Osteocyte (in vitro differentiated cells): Measurements from ENCODE around the gene IL31. TPM values are rescaled to one million over a fixed set of nuclear protein-coding genes. Genes with fewer than 3 reads are reported as not detected.

Source experiments
- DNase-seq: peaks from one replicate; pipeline ENCODE4 v3.0.0; 2021; ENCODE audit warnings: mixed read lengths; ENCODE audit not compliant: unreplicated experiment; ENCODE audit errors: extremely low spot score
- H3K27ac Mint-ChIP-seq: one replicate; pipeline ENCODE4 v1.8.0; 2021; ENCODE audit warnings: mild to moderate bottlenecking, mixed read lengths; ENCODE audit not compliant: unreplicated experiment
- H3K27me3 Mint-ChIP-seq: one replicate; pipeline ENCODE4 v1.8.0; 2021; ENCODE audit warnings: mixed read lengths; ENCODE audit not compliant: unreplicated experiment
- H3K36me3 Mint-ChIP-seq: one replicate; pipeline ENCODE4 v1.8.0; 2021; ENCODE audit warnings: mixed read lengths; ENCODE audit not compliant: unreplicated experiment
- H3K4me1 Mint-ChIP-seq: one replicate; pipeline ENCODE4 v1.8.0; 2021; ENCODE audit warnings: mixed read lengths; ENCODE audit not compliant: unreplicated experiment
- H3K4me3 Mint-ChIP-seq: one replicate; pipeline ENCODE4 v1.8.0; 2021; ENCODE audit warnings: mild to moderate bottlenecking, moderate library complexity, mixed read lengths; ENCODE audit not compliant: unreplicated experiment
- H3K9me3 Mint-ChIP-seq: one replicate; pipeline ENCODE4 v1.8.0; 2021; ENCODE audit warnings: mixed read lengths; ENCODE audit not compliant: unreplicated experiment
- CTCF ChIP-seq: fragments of 200-600 bp; sonication (generic); IDR thresholded peaks from 2 replicates; pipeline ENCODE4 v1.5.0; 2021; ENCODE audit warnings: antibody characterized with exemption, mild to moderate bottlenecking, moderate library complexity
- total RNA-seq: library from RNA; stranded (reverse); gene quantifications from 2 replicates; pipeline ENCODE4 v1.2.1, GENCODE V29; 2021

Gene IL31
- total RNA-seq, 1 donor from 2014 or later: not detected

DNA sequence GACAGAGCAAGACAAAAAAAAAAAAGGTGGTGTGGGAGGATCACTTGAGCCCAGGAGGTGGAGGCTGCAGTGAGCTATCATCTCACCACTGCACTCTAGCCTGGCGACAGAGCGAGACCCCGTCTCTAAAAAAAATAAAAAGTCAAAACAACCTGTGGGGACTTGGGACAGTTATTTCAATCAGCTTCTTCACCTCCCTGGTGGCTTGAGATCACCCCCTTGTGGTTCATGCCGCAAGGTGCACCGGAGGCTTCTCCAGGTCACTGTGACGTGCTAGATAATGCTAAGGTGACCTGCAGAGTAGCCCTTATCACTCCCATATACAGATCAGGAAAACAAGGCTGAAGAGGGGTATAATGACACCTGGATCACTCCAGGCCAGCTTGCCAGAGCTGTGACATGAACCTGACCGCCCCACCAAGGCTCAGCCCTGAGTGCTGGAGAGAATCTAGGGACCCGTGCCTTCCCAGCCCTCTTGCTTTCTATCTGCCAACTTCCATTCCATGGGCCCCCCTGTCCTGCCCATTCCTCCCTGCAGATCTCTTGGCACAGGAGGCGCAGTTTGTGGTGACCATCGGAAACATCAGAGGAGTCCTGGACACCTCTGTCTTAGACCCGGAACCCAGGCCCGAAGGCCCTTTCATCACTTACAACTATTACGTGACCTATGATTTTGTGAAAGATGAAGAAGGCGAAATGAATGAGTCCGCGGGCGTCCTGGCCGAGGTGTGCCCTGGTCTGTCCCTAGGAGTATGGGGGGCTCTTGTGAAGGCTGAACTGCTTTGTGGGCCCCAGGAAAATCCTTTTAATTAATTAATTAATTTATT lies 17.0 kb upstream of the IL31 start:
- Mint-ChIP-seq H3K4me1 (no peaks in the 10 kb centered on the region), H3K4me3 (no peak overlapping the region), H3K36me3 (no peaks in the 10 kb centered on the region), H3K27me3 (peaks cover 12% of the 10 kb centered on the region), H3K27ac (no peak overlapping the region), H3K9me3 (peaks cover 5% of the 10 kb centered on the region)
- DNase-seq: no peak
- peak; percentile 74 for TF ChIP-seq CTCF

DNA sequence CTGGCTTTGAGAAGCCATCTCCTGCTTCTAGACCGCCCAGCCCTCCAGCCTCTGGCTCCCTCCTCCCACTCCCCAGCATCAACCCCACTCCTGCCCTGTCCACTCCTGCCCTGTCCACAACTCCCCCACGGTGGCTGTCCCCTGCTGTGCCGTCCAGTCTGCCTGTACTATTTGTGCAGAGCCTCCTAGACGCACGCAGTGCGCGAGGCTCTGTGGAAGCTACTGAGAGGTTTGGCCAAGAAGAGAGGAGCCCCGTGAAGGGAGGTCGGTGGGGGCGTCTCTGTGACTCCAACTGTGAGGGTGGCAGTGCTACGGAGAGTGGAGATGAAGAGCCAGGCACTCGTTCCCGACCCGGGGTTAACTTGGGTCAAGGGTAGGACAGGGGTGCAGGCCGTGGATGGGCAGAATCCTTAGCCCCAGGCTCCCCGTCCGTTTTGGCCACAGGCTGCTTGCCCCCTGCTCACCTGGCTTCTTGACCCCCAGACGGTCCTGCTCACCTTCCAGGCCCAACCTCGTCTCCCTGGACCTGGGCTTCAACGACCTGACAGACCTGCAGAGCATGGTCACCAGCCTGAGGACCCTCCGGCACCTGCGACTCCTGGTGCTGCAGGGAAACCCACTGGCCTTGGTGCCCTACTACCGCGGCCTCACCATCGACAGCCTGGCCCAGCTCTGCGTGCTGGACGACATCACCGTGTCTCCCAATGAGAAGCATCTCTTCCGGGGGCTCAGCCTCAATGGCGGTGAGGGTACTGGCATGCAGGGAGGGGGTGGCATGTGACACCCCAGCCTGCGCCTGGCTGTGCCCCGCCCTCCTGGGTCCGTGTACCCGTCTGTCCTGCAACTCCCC lies 15.8 kb upstream of the IL31 start:
- H3K9me3 Mint-ChIP-seq: no peaks in the 10 kb centered on the region
- TF ChIP-seq CTCF: no peak
- peaks cover 8% of the 10 kb centered on the region for H3K27me3 Mint-ChIP-seq
- H3K4me3 Mint-ChIP-seq: no peak overlapping the region
- no peaks in the 10 kb centered on the region for H3K36me3 Mint-ChIP-seq
- no peak for DNase-seq
- no peak overlapping the region for H3K27ac Mint-ChIP-seq
- H3K4me1 Mint-ChIP-seq: no peaks in the 10 kb centered on the region

- Mint-ChIP-seq H3K27ac (no peak overlapping the region), H3K9me3 (no peaks in the 10 kb centered on the region), H3K36me3 (no peaks in the 10 kb centered on the region), H3K4me3 (no peak overlapping the region), H3K4me1 (peaks cover 4% of the 10 kb centered on the region), H3K27me3 (peaks cover 3% of the 10 kb centered on the region)
- DNase-seq: no peak
- TF ChIP-seq CTCF: no peak
Measured at GRCh38 chr12:122187466-122187865, 13.4 kb upstream of the IL31 start.

DNA sequence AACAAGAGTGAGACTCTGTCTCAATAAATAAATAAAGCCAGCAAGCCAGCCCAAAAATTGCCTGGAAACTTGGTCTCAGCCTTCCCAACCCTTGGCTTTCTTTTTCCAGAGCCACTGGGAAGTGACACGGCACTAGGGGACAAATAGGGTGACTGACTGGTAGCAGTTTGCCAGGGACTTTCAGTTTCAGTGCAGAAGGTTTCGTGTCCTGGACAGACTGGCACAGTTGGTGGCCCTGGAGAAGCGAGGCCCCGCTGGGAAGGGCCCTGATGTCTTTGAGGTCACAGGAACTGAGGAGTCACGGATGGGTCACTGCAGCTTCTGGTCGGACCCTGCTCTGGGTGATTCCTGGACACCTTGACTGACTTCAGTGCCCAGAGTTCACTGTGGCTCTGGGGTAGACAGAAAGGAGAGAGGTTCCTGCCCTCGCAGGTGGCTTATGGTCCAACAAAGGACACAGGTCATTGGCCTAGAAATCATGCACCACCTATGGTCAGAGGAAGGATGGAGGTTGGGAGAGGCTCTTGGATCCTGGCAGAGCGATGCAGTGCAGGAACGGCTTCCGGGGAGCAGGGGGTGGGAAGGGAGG lies 11.6 kb upstream of the IL31 start:
- DNase-seq: no peak
- no peak overlapping the region for H3K27ac Mint-ChIP-seq
- H3K27me3 Mint-ChIP-seq: no peaks in the 10 kb centered on the region
- no peak for TF ChIP-seq CTCF
- H3K9me3 Mint-ChIP-seq: no peaks in the 10 kb centered on the region
- H3K4me3 Mint-ChIP-seq: no peak overlapping the region
- peaks cover 4% of the 10 kb centered on the region for H3K4me1 Mint-ChIP-seq
- H3K36me3 Mint-ChIP-seq: no peaks in the 10 kb centered on the region

DNA sequence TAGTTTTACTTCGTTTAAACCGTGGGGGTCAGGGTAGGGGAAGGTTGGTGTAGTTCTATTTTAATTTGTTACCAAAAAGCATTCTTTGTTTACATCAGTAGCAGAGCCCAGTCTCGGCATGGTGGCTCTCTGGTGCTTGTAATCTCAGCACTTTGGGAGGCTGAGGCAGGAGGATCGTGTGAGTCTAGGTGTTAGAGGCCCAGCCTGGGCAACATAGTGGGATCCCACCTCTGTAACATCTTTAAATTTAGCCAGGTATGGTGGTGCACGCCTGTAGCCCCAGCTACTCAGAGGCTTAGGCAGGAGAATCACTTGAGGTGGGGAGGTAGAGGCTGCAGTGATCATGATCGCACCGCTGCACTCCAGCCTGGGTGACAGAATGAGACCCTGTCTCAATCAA lies 11.1 kb upstream of the IL31 start:
- Mint-ChIP-seq H3K36me3 (no peaks in the 10 kb centered on the region), H3K9me3 (no peaks in the 10 kb centered on the region), H3K4me1 (peaks cover 4% of the 10 kb centered on the region), H3K4me3 (no peak overlapping the region), H3K27ac (no peak overlapping the region), H3K27me3 (no peaks in the 10 kb centered on the region)
- DNase-seq: no peak
- no peak for TF ChIP-seq CTCF
